HG03066 (cell line): ENCODE data around the gene KCNK4.
A peak's percentile ranks its signal among the peaks of the same experiment; 100 is the strongest.
"Not testable (repeated sequence)": the region's sequence is repeated elsewhere in the genome, so short reads cannot be mapped to it uniquely, and the experiment has no call there.

Experiments used
- ATAC-seq: cut with Tn5 transposase; IDR thresholded peaks from one replicate; pipeline ENCODE4 v1.9.1; 2021; ENCODE audit warnings: low read depth; ENCODE audit not compliant: unreplicated experiment

The KCNK4 gene

GRCh38 chr11:64305691-64306562 lies 14.8 kb downstream of the KCNK4 start:
- peak; percentile 22 for ATAC-seq

DNA sequence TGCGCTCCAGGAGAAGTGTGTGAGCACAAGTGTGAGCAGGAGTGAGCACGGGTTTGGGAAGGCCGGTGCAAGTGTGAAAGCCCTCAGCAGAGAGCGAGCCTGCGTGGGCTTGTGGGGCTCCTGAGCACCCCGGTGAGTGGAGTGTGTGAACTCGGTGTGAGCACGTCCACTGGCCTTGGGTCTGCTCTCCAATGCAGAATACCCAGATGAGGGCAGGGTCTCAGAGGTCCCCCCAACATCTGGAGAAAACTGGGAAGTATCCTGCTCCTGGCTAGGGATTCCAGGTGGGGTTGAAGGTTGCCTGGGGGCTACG lies 15.4 kb downstream of the KCNK4 start:
- ATAC-seq = no peak

GRCh38 chr11:64306876-64307622 lies 15.9 kb downstream of the KCNK4 start:
- no peak for ATAC-seq

DNA sequence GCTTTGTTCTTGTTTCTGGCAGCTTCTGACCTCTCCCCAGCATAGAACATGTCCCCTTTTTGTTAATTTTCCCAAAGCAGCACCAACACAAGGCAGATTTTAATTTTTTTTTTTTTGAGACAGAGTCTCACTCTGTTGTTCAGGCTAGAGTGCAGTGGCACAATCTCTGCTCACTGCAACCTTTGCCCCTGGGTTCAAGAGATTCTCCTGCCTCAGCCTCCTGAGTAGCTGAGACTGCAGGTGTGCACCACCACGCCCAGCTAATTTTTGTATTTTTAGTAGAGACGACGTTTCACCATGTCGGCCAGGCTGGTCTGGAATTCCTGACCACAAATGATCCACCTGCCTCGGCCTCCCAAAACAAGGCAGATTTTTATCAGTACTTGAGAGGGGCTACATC lies 16.7 kb downstream of the KCNK4 start:
- not testable (repeated sequence) for ATAC-seq

DNA sequence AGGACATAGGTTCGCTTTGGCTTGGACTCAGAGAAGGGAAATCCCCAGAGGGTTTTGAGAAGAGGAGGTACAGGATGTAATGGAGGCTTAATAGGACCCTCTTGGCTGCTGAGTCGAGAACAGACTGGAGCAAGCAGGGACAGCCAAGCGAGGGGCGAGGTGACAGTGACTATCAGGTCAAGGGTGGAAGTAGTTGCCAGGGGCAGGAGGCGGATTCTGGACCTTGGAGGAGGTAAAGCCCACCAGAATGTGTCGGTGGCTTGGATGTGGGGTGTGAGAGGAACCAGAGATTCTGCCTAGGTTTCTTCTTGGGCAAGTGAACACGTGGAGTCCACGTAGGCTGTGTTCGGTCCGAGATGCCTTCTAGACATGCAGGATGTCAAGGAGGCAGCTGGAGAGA lies 21.8 kb downstream of the KCNK4 start:
- ATAC-seq = no peak

DNA sequence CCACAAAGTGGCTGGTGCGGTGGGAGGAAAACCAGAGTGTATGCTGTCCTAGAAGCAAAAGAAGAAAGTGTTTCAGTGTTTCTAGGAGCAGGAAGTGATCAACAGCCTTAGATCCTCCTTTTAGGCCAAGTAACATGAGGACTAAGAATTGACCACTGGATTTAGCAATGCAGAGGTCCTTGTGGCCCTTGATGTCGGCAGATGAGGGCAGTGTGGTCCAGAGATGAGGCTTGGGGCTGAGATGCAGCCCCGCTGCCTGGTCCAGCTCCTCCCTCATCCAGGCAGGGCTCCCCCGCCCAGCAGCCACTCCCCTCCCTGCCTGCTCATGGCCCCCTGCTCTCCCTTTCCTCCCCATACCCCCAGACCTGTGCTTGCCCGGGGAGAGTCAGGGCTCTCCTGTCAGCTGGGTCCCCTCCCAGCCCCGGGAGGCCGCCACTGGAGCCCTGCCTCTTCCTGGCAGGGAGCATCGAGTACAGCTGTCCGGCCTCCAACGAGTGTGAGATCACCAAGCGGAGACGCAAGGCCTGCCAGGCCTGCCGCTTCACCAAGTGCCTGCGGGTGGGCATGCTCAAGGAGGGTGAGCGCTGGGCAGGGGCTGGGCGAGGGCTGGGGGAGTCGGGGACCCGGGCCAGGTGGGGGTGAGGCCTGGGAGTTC lies 22.5 kb downstream of the KCNK4 start:
- ATAC-seq = no peak

GRCh38 chr11:64314146-64314804 lies 23.2 kb downstream of the KCNK4 start:
- ATAC-seq = no peak

DNA sequence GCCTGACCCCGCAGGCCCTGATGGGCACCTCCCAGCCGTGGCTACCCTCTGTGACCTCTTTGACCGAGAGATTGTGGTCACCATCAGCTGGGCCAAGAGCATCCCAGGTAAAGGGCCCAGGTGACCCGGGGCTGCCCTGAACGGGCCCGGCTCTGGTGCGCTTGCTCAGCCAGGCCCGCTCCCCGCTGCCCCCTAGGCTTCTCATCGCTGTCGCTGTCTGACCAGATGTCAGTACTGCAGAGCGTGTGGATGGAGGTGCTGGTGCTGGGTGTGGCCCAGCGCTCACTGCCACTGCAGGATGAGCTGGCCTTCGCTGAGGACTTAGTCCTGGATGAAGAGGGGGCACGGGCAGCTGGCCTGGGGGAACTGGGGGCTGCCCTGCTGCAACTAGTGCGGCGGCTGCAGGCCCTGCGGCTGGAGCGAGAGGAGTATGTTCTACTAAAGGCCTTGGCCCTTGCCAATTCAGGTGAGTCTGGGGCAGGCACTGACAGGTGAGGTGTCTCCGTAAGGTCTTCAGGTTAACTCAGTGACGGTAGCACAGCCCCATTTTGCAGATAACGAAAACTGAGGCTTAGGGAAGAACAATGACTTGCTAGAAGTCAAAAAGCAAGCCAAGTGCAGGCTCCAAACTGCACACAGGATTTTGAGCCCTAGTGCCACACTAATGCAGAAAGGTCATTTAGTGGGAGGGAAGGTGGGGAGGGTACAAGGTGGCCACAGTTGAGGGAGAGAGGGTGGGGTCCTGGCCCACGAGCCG lies 23.9 kb downstream of the KCNK4 start:
- ATAC-seq = no peak

DNA sequence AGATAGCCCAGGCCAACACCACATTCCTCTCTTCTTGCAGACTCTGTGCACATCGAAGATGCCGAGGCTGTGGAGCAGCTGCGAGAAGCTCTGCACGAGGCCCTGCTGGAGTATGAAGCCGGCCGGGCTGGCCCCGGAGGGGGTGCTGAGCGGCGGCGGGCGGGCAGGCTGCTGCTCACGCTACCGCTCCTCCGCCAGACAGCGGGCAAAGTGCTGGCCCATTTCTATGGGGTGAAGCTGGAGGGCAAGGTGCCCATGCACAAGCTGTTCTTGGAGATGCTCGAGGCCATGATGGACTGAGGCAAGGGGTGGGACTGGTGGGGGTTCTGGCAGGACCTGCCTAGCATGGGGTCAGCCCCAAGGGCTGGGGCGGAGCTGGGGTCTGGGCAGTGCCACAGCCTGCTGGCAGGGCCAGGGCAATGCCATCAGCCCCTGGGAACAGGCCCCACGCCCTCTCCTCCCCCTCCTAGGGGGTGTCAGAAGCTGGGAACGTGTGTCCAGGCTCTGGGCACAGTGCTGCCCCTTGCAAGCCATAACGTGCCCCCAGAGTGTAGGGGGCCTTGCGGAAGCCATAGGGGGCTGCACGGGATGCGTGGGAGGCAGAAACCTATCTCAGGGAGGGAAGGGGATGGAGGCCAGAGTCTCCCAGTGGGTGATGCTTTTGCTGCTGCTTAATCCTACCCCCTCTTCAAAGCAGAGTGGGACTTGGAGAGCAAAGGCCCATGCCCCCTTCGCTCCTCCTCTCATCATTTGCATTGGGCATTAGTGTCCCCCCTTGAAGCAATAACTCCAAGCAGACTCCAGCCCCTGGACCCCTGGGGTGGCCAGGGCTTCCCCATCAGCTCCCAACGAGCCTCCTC lies 24.8 kb downstream of the KCNK4 start:
- ATAC-seq = not testable (repeated sequence)

- no peak for ATAC-seq
These were observed 25.7 kb downstream of the KCNK4 start for GRCh38 chr11:64316672-64317324.

DNA sequence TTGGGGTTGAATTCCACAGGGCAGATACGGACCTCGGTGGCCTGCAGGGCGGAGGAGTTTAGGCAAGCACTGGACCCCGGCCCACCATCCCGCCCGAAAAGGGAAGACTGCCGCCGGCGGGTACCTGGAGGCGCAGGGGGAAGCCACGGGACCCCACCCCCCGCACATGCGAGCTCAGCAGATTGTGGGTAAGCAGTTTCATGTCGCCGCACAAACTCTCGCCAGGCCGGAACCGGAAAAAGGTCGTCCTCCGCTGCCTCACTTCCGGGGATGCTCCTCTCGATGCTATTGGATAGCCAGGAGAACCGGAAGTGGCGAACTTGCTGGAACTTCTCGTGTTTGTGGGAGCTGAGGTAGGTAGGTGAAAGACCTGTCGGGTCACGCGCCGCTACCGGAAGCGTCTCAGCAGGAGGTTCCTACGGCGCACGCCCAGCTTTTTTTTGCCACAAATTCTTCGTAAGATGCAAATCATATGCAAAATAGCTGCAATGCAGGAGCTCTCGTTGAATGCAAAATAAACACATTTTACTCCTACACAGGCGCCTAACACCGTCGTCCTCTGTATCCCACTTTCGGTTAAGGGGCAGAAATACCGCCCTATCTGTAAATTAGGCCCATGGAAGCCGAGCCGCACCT lies 26.3 kb downstream of the KCNK4 start, which contains the start of gene TRMT112:
Gene TRMT112 (minus strand): TSS at position 235 of the 636 bp plus-strand sequence. CDS start 33 bp downstream, at position 202.
- peak; percentile 62 for ATAC-seq

- ATAC-seq = peak; percentile 68
These were observed 27.1 kb downstream of the KCNK4 start, which contains the start of gene PRDX5 for GRCh38 chr11:64317961-64318765. TSS of gene PRDX5 (plus strand) at chr11:64318121. CDS start at chr11:64318216, 95 bp downstream.

DNA sequence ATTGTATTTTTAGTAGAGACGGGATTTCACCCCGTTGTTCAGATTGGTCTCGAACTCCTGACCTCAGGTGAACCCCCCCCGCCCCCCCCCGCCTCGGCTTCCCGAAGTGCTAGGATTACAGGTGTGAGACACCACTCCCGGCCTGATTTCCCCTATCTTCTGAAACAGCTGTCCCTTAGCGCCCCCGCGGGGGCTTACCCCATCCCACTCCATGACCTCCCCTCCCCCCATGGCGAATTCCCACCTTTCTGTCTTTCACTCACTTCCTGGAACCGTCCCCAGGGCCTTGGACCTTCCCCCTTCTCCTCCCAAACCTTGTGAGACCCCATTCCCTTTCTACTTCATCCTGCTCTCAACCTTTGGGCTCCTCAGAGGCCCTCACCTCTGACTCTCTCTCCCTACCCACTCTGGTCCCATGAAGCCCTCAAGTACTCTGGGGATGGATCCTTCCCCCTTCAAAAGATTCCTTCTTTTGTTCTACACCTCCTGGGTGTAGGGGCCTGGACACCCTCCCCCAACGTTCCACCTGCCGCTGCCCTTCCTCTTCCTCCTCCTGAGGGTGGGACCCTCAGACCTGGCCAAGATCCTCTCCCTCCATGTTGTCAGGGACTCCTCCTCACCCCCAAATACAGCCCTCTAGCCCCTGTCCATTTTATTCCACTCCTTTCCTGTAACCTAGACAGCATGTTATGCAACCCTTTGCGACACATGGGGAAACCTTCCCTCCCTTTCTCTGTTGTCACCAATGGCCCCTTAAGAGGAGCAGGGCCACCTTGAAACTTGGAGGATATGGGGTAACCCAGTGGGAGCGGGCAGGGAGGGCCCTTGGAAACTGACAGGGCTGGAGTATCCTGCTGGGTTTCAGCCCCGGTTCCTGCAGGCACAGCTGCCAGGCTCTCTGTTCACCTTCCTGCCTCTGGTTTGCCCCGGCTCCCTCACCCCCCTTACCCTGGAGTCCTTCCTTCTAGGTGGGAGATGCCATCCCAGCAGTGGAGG lies 28.0 kb downstream of the KCNK4 start:
- no peak for ATAC-seq

DNA sequence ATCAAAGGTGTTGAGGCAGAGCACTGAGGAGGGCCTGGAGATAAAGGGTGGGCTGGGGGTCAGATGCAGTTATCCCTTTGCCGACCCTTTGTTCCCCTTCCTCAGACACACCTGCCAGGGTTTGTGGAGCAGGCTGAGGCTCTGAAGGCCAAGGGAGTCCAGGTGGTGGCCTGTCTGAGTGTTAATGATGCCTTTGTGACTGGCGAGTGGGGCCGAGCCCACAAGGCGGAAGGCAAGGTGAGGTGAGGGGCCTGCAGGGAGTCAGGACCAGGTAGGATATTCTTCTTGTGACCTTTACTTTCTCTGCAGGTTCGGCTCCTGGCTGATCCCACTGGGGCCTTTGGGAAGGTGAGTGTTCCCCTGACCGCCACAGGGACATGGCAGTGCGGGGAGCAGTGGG lies 29.5 kb downstream of the KCNK4 start:
- no peak for ATAC-seq

- ATAC-seq = no peak
These were observed 29.9 kb downstream of the KCNK4 start for GRCh38 chr11:64321026-64321425.

GRCh38 chr11:64321533-64321932 lies 30.4 kb downstream of the KCNK4 start:
- ATAC-seq = no peak
